GM21367 (cell line): ENCODE results near the gene CD300LD.

Experiments
- ATAC-seq: cut with Tn5 transposase; IDR thresholded peaks from one replicate; pipeline ENCODE4 v1.9.1; 2021; ENCODE audit not compliant: unreplicated experiment

The CD300LD gene

GRCh38 chr17:74545843-74546230 is 46.2 kb downstream of the CD300LD start, which contains the start of gene CD300C:
Gene CD300C (minus strand): TSS chr17:74546115. CDS start chr17:74545782, 333 bp downstream.
- no peak for ATAC-seq

- no peak for ATAC-seq
Measured at GRCh38 chr17:74544991-74545842, 46.9 kb downstream of the CD300LD start.

GRCh38 chr17:74543891-74544760 is 48.0 kb downstream of the CD300LD start:
- no peak for ATAC-seq

- ATAC-seq: no peak
Measured at GRCh38 chr17:74543406-74543805, 48.7 kb downstream of the CD300LD start.

GRCh38 chr17:74542727-74543383 is 49.2 kb downstream of the CD300LD start:
- ATAC-seq: no peak

- ATAC-seq: no peak
Measured at GRCh38 chr17:74542166-74542565, 49.9 kb downstream of the CD300LD start.

- ATAC-seq: no peak
Measured at GRCh38 chr17:74541176-74542111, 50.6 kb downstream of the CD300LD start.

- ATAC-seq: no peak
Measured at GRCh38 chr17:74539281-74539820, 52.7 kb downstream of the CD300LD start.

- no peak for ATAC-seq
Measured at GRCh38 chr17:74536890-74537289, 55.2 kb downstream of the CD300LD start.

GRCh38 chr17:74532115-74532514 is 60.0 kb downstream of the CD300LD start:
- no peak for ATAC-seq

GRCh38 chr17:74531231-74531761 is 60.8 kb downstream of the CD300LD start, which contains the start of gene CD300LB:
Gene CD300LB (minus strand): TSS chr17:74531475. CDS start chr17:74531350, 125 bp downstream.
- ATAC-seq: no peak

GRCh38 chr17:74530831-74531150 is 61.3 kb downstream of the CD300LD start:
- no peak for ATAC-seq
